Measurements from ENCODE around the gene CENATAC. TPM values are rescaled to one million over a fixed set of nuclear protein-coding genes. Genes with fewer than 3 reads are reported as not detected.
"Not testable (repeated sequence)": the region's sequence is repeated elsewhere in the genome, so short reads cannot be mapped to it uniquely, and the experiment has no call there.

CENATAC gene
- total RNA-seq, 1 experiment from 2014 or later = 46.9 TPM

- no peak for TF ChIP-seq CTCF (IDR thresholded peaks at IDR 0.05; ENCODE audit: unreplicated experiment)
- Mint-ChIP-seq H3K4me3 (ENCODE audit: low read depth, unreplicated experiment) (no peak overlapping the region), H3K4me1 (ENCODE audit: low read depth, unreplicated experiment) (peaks cover under 1% of the 10 kb centered on the region), H3K27me3 (ENCODE audit: unreplicated experiment) (peaks cover 29% of the 10 kb centered on the region), H3K9me3 (ENCODE audit: low read depth, unreplicated experiment) (no peaks in the 10 kb centered on the region), H3K27ac (ENCODE audit: unreplicated experiment) (no peak overlapping the region), H3K36me3 (ENCODE audit: insufficient read depth, unreplicated experiment) (no peaks in the 10 kb centered on the region)
- CTCF ChIA-PET = no interaction called here
- intact Hi-C loops (cut with micrococcal nuclease; ENCODE audit: unreplicated experiment) = no loop called here
- DNase-seq = no peak
- no TSS peak for BruUV-seq (replicated peaks)
Measured at GRCh38 chr11:118961189-118961588, 36.7 kb upstream of the CENATAC start.

GRCh38 chr11:118961591-118961990 is 36.3 kb upstream of the CENATAC start:
- no peaks in the 10 kb centered on the region for H3K36me3 Mint-ChIP-seq (ENCODE audit: insufficient read depth, unreplicated experiment)
- no peak overlapping the region for H3K4me3 Mint-ChIP-seq (ENCODE audit: low read depth, unreplicated experiment)
- H3K27ac Mint-ChIP-seq (ENCODE audit: unreplicated experiment) = no peak overlapping the region
- no peak for DNase-seq
- no peak for TF ChIP-seq CTCF (IDR thresholded peaks at IDR 0.05; ENCODE audit: unreplicated experiment)
- peaks cover 29% of the 10 kb centered on the region for H3K27me3 Mint-ChIP-seq (ENCODE audit: unreplicated experiment)
- no peaks in the 10 kb centered on the region for H3K4me1 Mint-ChIP-seq (ENCODE audit: low read depth, unreplicated experiment)
- H3K9me3 Mint-ChIP-seq (ENCODE audit: low read depth, unreplicated experiment) = no peaks in the 10 kb centered on the region
- intact Hi-C loops (cut with micrococcal nuclease; ENCODE audit: unreplicated experiment) = no loop called here
- BruUV-seq (replicated peaks) = no TSS peak
- CTCF ChIA-PET = no interaction called here

- H3K4me3 Mint-ChIP-seq (ENCODE audit: low read depth, unreplicated experiment); DNase-seq; H3K27ac Mint-ChIP-seq (ENCODE audit: unreplicated experiment); BruUV-seq (replicated peaks); CTCF ChIA-PET; H3K9me3 Mint-ChIP-seq (ENCODE audit: low read depth, unreplicated experiment); H3K4me1 Mint-ChIP-seq (ENCODE audit: low read depth, unreplicated experiment); intact Hi-C loops (cut with micrococcal nuclease; ENCODE audit: unreplicated experiment); H3K36me3 Mint-ChIP-seq (ENCODE audit: insufficient read depth, unreplicated experiment); H3K27me3 Mint-ChIP-seq (ENCODE audit: unreplicated experiment): not testable (repeated sequence)
Measured at GRCh38 chr11:118969508-118969907, 28.4 kb upstream of the CENATAC start.

GRCh38 chr11:118971646-118972045 is 26.3 kb upstream of the CENATAC start, which contains the start of gene FOXR1:
TSS of gene FOXR1 (plus strand) at chr11:118971761. CDS start at chr11:118971932, 171 bp downstream.
- Mint-ChIP-seq H3K27ac (ENCODE audit: unreplicated experiment) (no peak within 1 kb of the TSS), H3K4me3 (ENCODE audit: low read depth, unreplicated experiment) (no peak within 1 kb of the TSS), H3K4me1 (ENCODE audit: low read depth, unreplicated experiment) (no peaks in the 10 kb centered on the region), H3K9me3 (ENCODE audit: low read depth, unreplicated experiment) (no peaks in the 10 kb centered on the region), H3K27me3 (ENCODE audit: unreplicated experiment) (peaks cover 26% of the 10 kb centered on the region), H3K36me3 (ENCODE audit: insufficient read depth, unreplicated experiment) (no peaks in the 10 kb centered on the region)
- intact Hi-C loops (cut with micrococcal nuclease; ENCODE audit: unreplicated experiment) = no loop called here
- TF ChIP-seq CTCF (IDR thresholded peaks at IDR 0.05; ENCODE audit: unreplicated experiment) = no peak
- no peak for DNase-seq
- CTCF ChIA-PET = no interaction called here
- no TSS peak for BruUV-seq (replicated peaks)

- no peak overlapping the region for H3K27ac Mint-ChIP-seq (ENCODE audit: unreplicated experiment)
- H3K4me1 Mint-ChIP-seq (ENCODE audit: low read depth, unreplicated experiment) = no peaks in the 10 kb centered on the region
- no TSS peak for BruUV-seq (replicated peaks)
- H3K27me3 Mint-ChIP-seq (ENCODE audit: unreplicated experiment) = peaks cover 26% of the 10 kb centered on the region
- intact Hi-C loops (cut with micrococcal nuclease; ENCODE audit: unreplicated experiment) = no loop called here
- no peak for TF ChIP-seq CTCF (IDR thresholded peaks at IDR 0.05; ENCODE audit: unreplicated experiment)
- H3K4me3 Mint-ChIP-seq (ENCODE audit: low read depth, unreplicated experiment) = no peak overlapping the region
- CTCF ChIA-PET = no interaction called here
- H3K36me3 Mint-ChIP-seq (ENCODE audit: insufficient read depth, unreplicated experiment) = no peaks in the 10 kb centered on the region
- no peak for DNase-seq
- no peaks in the 10 kb centered on the region for H3K9me3 Mint-ChIP-seq (ENCODE audit: low read depth, unreplicated experiment)
Measured at GRCh38 chr11:118973985-118974384, 24.0 kb upstream of the CENATAC start.

Measured in Calu3 (cell line).